WTC11 (cell line): ENCODE measurements around the gene CA11. TPM values are rescaled to one million over a fixed set of nuclear protein-coding genes. Genes with fewer than 3 reads are reported as not detected.

Experiments
- ATAC-seq: fragments of 200-7000 bp; cut with Tn5 transposase; 2 replicates; pipeline ENCODE4 v1.10.0; 2021; ENCODE audit warnings: mild to moderate bottlenecking, moderate library complexity
- CTCF ChIA-PET: fragments of 300-600 bp; sonication (Branson Sonifier 250); formaldehyde crosslinking; loops from one replicate; lab custom pipeline; 2021; ENCODE audit warnings: antibody characterized with exemption; lab: Charles Lee
- POLR2A ChIA-PET: fragments of 350-600 bp; sonication (Branson Sonifier 250); formaldehyde crosslinking; loops from one replicate; lab custom pipeline; 2021; ENCODE audit warnings: antibody characterized with exemption; lab: Charles Lee
- DNase-seq: peaks from one replicate; pipeline ENCODE4 v3.0.0; 2021; ENCODE audit warnings: low spot score
- H3K27ac Mint-ChIP-seq: 2 replicates; pipeline ENCODE4 v1.8.0; 2021; ENCODE audit warnings: mixed read lengths
- H3K27me3 Mint-ChIP-seq: 2 replicates; pipeline ENCODE4 v1.8.0; 2021; ENCODE audit warnings: low read depth, mild to moderate bottlenecking, moderate library complexity, mixed read lengths
- H3K36me3 Mint-ChIP-seq: 2 replicates; pipeline ENCODE4 v1.8.0; 2021; ENCODE audit warnings: mixed read lengths
- H3K4me1 Mint-ChIP-seq: 2 replicates; pipeline ENCODE4 v1.8.0; 2022; ENCODE audit warnings: mixed read lengths
- H3K4me3 Mint-ChIP-seq: 2 replicates; pipeline ENCODE4 v1.8.0; 2021; ENCODE audit warnings: mild to moderate bottlenecking, moderate library complexity, mixed read lengths
- H3K9me3 Mint-ChIP-seq: 2 replicates; pipeline ENCODE4 v1.8.0; 2021; ENCODE audit warnings: mixed read lengths
- AFF4 ChIP-seq: sonication (generic); formaldehyde crosslinking; IDR thresholded peaks from 2 replicates; pipeline ENCODE4 v1.8.1; 2023; ENCODE audit warnings: mild to moderate bottlenecking, missing genetic modification reagents, borderline replicate concordance
- E2F5 ChIP-seq: sonication (generic); formaldehyde crosslinking; IDR thresholded peaks from 2 replicates; pipeline ENCODE4 v1.8.1; 2022; ENCODE audit warnings: mild to moderate bottlenecking, moderate library complexity, missing genetic modification reagents
- ESRRA ChIP-seq: sonication (generic); formaldehyde crosslinking; IDR thresholded peaks from 2 replicates; pipeline ENCODE4 v1.8.1; 2022; ENCODE audit warnings: mild to moderate bottlenecking, missing genetic modification reagents, borderline replicate concordance
- ETV6 ChIP-seq: sonication (generic); formaldehyde crosslinking; IDR thresholded peaks from 2 replicates; pipeline ENCODE4 v1.8.1; 2022; ENCODE audit warnings: mild to moderate bottlenecking, missing genetic modification reagents
- GRHL2 ChIP-seq: fragments of 250-450 bp; sonication (Bioruptor Pico); IDR thresholded peaks from 2 replicates; pipeline ENCODE4 v1.8.0; 2022; ENCODE audit warnings: mild to moderate bottlenecking, moderate library complexity; ENCODE audit not compliant: insufficient replicate concordance, severe bottlenecking
- HMGXB4 ChIP-seq: sonication (generic); formaldehyde crosslinking; IDR thresholded peaks from 2 replicates; pipeline ENCODE4 v1.8.1; 2023; ENCODE audit warnings: mild to moderate bottlenecking, moderate library complexity, missing genetic modification reagents
- MXD4 ChIP-seq: fragments of 250-450 bp; sonication (Bioruptor Pico); IDR thresholded peaks from 2 replicates; pipeline ENCODE4 v1.8.0; 2021; ENCODE audit warnings: mild to moderate bottlenecking, moderate library complexity, borderline replicate concordance
- NFYB ChIP-seq: sonication (generic); formaldehyde crosslinking; conservative IDR thresholded peaks from 2 replicates; pipeline ENCODE4 v1.8.0; 2022; ENCODE audit warnings: low read depth, missing genetic modification reagents
- NR1H2 ChIP-seq: sonication (generic); formaldehyde crosslinking; IDR thresholded peaks from 2 replicates; pipeline ENCODE4 v1.9.0; 2021; ENCODE audit warnings: mild to moderate bottlenecking, moderate library complexity, missing genetic modification reagents
- PREB ChIP-seq: sonication (generic); formaldehyde crosslinking; IDR thresholded peaks from 2 replicates; pipeline ENCODE4 v1.8.1; 2022; ENCODE audit warnings: mild to moderate bottlenecking, missing genetic modification reagents, moderate library complexity, borderline replicate concordance
- RELA ChIP-seq: sonication (generic); formaldehyde crosslinking; IDR thresholded peaks from 2 replicates; pipeline ENCODE4 v1.8.1; 2022; ENCODE audit warnings: missing genetic modification reagents, mild to moderate bottlenecking, borderline replicate concordance
- RORB ChIP-seq: fragments of 250-450 bp; sonication (Bioruptor Pico); IDR thresholded peaks from 2 replicates; pipeline ENCODE4 v1.9.0; 2021; ENCODE audit warnings: mild to moderate bottlenecking
- SMAD3 ChIP-seq: sonication (generic); formaldehyde crosslinking; IDR thresholded peaks from 2 replicates; pipeline ENCODE4 v1.8.0; 2022; ENCODE audit warnings: missing genetic modification reagents, mild to moderate bottlenecking, borderline replicate concordance
- TEAD1 ChIP-seq: sonication (generic); formaldehyde crosslinking; IDR thresholded peaks from 2 replicates; pipeline ENCODE4 v1.8.0; 2022; ENCODE audit warnings: mild to moderate bottlenecking, missing genetic modification reagents
- USF2 ChIP-seq: sonication (generic); formaldehyde crosslinking; IDR thresholded peaks from 2 replicates; pipeline ENCODE4 v1.8.1; 2023; ENCODE audit warnings: mild to moderate bottlenecking, missing genetic modification reagents, moderate library complexity
- ZBTB21 ChIP-seq: sonication (generic); formaldehyde crosslinking; IDR thresholded peaks from 2 replicates; pipeline ENCODE4 v1.8.1; 2023; ENCODE audit warnings: mild to moderate bottlenecking, missing genetic modification reagents, borderline replicate concordance
- ZBTB43 ChIP-seq: sonication (generic); formaldehyde crosslinking; IDR thresholded peaks from 2 replicates; pipeline ENCODE4 v1.8.1; 2023; ENCODE audit warnings: mild to moderate bottlenecking, missing genetic modification reagents
- ZNF121 ChIP-seq: sonication (generic); formaldehyde crosslinking; IDR thresholded peaks from 2 replicates; pipeline ENCODE4 v1.8.0; 2023; ENCODE audit warnings: missing genetic modification reagents
- ZNF281 ChIP-seq: sonication (generic); formaldehyde crosslinking; IDR thresholded peaks from 2 replicates; pipeline ENCODE4 v1.8.0; 2023; ENCODE audit warnings: mild to moderate bottlenecking, missing genetic modification reagents
- ZNF671 ChIP-seq: fragments of 250-450 bp; sonication (Bioruptor Pico); IDR thresholded peaks from 2 replicates; pipeline ENCODE4 v1.8.0; 2021; ENCODE audit warnings: mild to moderate bottlenecking
- ZSCAN18 ChIP-seq: fragments of 250-450 bp; sonication (Bioruptor Pico); IDR thresholded peaks from 2 replicates; pipeline ENCODE4 v2.1.2; 2022; ENCODE audit warnings: mild to moderate bottlenecking, moderate library complexity
- total RNA-seq: library from RNA; stranded (reverse); gene quantifications from 3 replicates; pipeline ENCODE4 v1.2.3, GENCODE V29; 2021

The CA11 gene
- total RNA-seq, 1 experiment from 2014 or later: 41.4 TPM

GRCh38 chr19:48668761-48669160 lies 22.8 kb upstream of the CA11 start (continued):
- no peak for TF ChIP-seq AFF4
- TF ChIP-seq RELA (CRISPR knock-in tag): no peak
- TF ChIP-seq ZSCAN18 (CRISPR knock-in tag): no peak
- TF ChIP-seq SMAD3: no peak
- no peak for TF ChIP-seq NR1H2 (CRISPR knock-in tag)
- no peak for TF ChIP-seq GRHL2 (CRISPR knock-in tag)
- TF ChIP-seq, all 79 proteins: peak for 0

GRCh38 chr19:48668332-48668731 lies 22.3 kb upstream of the CA11 start:
- peaks cover 1% of the 10 kb centered on the region for H3K4me1 Mint-ChIP-seq
- no peaks in the 10 kb centered on the region for H3K36me3 Mint-ChIP-seq
- H3K9me3 Mint-ChIP-seq: peaks cover 10% of the 10 kb centered on the region
- DNase-seq (no peak), ATAC-seq (no peak)
- no peak overlapping the region for H3K4me3 Mint-ChIP-seq
- H3K27ac Mint-ChIP-seq: no peak overlapping the region
- CTCF ChIA-PET: no interaction called here
- POLR2A ChIA-PET: no interaction called here
- H3K27me3 Mint-ChIP-seq: peaks cover 2% of the 10 kb centered on the region; the same call in 1 of the 2 replicates
- TF ChIP-seq MXD4 (CRISPR knock-in tag): no peak
- TF ChIP-seq ZBTB43 (CRISPR knock-in tag): no peak
- no peak for TF ChIP-seq RORB (CRISPR knock-in tag)
- TF ChIP-seq ESRRA: no peak
- TF ChIP-seq ETV6: no peak
- TF ChIP-seq HMGXB4 (CRISPR knock-in tag): no peak
- no peak for TF ChIP-seq ZBTB21
- TF ChIP-seq ZNF671 (CRISPR knock-in tag): no peak
- no peak for TF ChIP-seq ZNF281 (CRISPR knock-in tag)
- TF ChIP-seq USF2 (CRISPR knock-in tag): no peak
- TF ChIP-seq PREB (CRISPR knock-in tag): no peak
- no peak for TF ChIP-seq TEAD1 (CRISPR knock-in tag)
- TF ChIP-seq NFYB (CRISPR knock-in tag): no peak
- no peak for TF ChIP-seq NR1H2 (CRISPR knock-in tag)
- no peak for TF ChIP-seq ZNF121
- no peak for TF ChIP-seq E2F5 (CRISPR knock-in tag)
